DLD1 (cell line): ENCODE results near the gene YIPF4.
"Not testable (repeated sequence)": the region's sequence is repeated elsewhere in the genome, so short reads cannot be mapped to it uniquely, and the experiment has no call there.

Experiments
- in situ Hi-C: cut with HindIII; loops from 2 replicates; pipeline ENCODE4 v1.10.0; 2017; ENCODE audit warnings: low sequenced_read_pairs

Gene YIPF4

DNA sequence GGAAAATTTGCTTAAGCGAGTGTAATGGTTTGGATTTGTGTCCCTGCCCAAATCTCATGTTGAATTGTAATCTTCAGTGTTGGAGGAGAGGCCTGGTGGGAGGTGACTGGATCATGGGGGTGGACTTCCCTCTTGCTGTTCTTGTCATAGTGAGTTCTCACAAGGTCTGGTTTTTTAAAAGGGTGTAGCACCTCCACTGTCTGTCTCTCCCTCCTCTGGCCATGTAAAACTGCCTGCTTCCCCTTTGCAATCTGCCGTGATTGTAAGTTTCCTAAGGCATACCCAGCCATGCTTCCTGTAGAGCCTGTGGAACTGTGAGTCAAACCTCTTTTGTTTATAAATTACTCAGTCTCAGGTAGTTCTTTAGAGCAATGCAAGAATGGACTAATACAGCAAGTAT is 6.6 kb downstream of the YIPF4 start:
- in situ Hi-C loops = no loop called here

DNA sequence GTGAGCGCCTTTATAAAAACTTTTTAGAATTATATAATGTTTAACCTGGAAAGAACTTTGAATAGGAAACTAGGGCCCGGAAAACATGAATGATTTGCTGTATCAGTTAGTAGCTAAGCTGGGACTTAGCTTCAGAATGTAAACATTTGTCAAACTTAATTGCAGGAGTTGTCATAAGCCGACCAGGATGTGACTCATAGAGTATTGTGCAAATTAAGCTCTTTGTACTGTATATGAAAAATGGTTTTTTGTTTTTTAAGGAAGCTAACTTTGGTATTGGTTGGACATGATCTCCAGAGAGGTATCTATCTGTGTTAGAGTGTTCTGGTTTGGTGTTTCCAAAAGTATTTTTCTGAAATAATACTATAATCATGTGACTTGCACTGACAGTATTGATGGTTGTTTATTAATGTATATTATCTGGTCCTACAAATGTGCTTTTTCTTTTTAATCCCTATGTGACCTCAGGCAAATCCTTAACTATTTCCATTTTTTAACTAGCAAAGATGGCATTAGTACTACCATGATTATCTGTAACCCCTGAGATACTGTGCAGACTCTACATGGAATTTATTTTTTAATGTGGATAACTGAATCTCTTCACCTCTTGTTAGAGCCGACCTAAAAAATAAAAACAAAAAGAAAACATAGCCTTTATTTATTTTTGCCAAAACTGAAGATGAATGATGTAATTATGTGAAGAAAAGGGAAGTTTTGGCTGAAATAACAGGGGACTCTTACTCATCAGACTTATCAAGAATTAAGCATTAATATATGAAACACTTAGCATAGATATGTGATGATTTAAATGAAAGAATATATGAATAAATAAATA is 11.7 kb downstream of the YIPF4 start:
- in situ Hi-C loops = no loop called here

DNA sequence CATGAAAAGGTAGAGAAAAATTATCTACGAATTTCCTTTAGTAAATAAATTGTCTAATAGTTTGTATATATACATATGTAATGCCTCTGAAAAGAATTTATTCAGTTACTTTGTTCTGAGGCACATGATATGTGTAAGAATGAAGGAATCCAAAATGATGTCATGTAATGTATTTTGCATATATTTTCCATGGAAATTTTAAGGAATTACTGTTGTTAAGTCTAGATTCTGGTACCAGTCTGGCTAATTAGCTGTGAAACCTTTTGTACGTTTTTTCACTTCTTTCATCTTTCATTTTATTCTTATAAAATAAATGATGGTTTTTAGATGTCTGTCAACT is 12.3 kb downstream of the YIPF4 start:
- in situ Hi-C loops = no loop called here

DNA sequence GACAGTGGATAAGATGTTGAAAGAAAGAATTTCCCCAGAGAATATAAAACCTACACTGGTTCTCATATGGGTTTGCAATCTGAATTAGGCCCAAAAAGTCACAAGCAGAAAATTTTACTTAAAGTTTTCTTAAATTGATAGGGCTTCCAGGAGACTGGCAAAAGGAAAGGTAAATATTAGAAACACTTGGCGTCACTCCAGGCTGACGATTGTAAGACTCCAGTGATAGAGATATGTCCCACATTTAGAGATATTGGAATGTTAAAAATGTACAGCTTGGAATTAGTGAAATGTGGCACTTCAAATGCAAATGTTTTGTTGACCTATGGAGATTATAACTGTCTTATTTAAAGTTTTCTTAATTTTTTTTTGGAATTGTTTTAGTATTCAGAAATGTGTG is 14.0 kb downstream of the YIPF4 start:
- in situ Hi-C loops = no loop called here

DNA sequence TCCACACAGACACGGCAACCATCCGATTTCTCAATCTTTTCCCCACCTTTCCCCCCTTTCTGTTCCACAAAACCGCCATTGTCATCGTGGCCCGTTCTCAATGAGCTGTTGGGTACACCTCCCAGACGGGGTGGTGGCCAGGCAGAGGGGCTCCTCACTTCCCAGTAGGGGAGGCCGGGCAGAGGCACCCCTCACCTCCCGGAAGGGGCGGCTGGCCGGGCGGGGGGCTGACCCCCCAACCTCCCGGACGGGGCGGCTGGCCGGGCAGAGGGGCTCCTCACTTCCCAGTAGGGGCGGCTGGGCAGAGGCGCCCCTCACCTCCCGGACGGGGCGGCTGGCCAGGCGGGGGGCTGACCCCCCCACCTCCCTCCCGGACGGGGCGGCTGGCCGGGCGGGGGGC is 15.8 kb downstream of the YIPF4 start:
- in situ Hi-C loops = not testable (repeated sequence)

DNA sequence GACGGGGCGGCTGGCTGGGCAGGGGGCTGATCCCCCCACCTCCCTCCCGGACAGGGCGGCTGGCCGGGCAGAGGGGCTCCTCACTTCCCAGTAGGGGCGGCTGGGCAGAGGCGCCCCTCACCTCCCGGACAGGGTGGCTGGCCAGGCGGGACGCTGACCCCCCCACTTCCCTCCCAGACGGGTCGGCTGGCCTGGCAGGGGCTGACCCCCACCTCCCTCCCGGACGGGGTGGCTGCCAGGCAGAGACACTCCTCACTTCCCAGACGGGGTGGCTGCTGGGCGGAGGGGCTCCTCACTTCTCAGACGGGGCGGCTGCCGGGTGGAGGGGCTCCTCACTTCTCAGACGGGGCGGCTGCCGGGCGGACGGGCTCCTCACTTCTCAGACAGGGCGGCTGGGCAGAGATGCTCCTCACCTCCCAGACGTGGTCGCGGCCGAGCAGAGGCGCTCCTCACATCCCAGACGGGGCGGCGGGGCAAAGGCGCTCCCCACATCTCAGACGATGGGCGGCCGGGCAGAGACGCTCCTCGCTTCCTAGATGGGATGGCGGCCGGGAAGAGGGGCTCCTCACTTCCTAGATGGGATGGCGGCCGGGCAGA is 16.4 kb downstream of the YIPF4 start:
- in situ Hi-C loops = not testable (repeated sequence)

DNA sequence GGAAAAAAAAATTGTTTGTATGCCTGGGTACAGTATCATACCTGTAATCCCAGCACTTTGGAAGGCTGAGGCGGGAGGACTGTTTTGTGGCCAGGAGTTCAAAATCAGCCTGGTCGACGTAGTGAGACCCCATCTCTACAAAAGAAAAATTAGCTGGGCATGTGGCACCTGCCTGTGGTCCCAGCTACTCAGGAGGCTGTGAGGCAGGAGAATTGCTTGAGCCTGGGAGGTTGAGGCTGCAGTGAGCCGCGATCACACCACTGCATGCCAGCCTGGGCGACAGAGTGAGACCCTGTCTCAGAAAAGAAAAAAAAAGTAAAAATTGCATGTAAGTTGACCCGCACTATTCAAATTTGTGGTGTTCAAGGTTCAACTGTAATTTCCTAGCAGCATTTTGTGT is 32.9 kb downstream of the YIPF4 start:
- in situ Hi-C loops = no loop called here

DNA sequence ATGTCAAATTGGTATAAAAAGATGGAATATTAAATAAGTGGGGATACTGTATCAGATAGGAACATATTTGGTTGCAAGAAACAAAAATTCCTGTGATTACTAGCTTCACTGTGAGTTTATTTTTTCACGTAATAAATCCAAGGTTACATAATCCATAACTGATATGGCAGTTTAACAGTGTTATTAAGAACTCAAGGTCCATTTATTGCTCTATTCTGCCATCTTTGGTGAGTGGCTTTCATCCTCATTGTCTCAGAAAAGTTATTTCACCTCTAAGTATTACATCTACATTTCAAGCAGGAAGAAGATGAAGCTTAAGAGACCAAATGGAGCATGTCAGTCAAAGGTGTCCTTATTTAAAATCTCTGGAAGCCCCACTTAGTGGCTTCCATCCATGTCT is 37.2 kb downstream of the YIPF4 start:
- in situ Hi-C loops = no loop called here

DNA sequence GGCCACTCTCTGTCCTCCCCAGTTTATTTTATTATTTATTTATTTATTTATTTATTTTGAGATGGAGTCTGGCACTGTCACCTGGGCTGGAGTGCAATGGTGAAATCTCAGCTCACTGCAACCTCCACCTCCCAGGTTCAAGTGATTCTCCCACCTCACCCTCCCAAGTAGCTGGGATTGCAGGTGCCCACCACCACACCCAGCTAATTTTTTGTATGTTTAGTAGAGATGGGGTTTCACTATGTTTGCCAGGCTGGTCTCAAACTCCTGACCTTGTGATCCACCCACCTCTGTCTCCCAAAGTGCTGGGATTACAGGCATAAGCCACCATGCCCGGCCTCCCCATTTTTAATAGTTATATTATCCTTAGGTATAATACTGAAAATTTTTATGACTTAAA is 51.0 kb downstream of the YIPF4 start:
- in situ Hi-C loops = not testable (repeated sequence)

DNA sequence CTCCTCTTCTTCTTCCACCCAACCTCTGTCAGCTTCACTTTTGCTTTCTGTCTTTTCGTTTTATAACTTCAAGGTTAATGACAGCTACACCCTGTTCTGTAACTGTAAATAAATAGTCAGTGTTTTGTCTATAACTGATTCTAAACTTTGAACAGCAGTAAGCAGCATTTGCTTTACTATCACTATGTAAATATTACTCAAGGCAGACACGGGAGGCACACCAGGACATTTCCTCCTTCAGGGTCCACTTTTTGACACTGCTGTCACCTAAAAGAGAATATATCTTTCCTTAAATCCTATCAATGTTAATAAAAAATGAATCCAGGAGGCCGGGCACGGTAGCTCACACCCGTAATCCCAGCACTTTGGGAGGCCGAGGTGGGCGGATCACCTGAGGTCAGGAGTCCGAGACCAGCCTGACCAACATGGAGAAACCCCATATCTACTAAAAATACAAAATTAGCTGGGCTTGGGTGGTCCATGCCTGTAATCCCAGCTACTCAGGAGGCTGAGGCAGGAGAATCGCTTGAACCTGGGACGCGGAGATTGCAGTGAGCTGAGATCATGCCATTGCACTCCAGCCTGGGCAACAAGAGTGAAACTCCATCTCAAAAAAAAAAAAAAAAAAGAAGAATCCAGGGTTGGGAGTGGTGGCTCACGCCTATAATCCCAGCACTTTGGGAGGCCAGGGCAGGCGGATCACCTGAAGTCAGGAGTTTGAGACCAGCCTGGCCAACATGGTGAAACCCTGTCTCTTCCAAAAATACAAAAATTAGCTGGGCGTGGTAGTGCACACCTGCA is 51.7 kb downstream of the YIPF4 start:
- in situ Hi-C loops = not testable (repeated sequence)

DNA sequence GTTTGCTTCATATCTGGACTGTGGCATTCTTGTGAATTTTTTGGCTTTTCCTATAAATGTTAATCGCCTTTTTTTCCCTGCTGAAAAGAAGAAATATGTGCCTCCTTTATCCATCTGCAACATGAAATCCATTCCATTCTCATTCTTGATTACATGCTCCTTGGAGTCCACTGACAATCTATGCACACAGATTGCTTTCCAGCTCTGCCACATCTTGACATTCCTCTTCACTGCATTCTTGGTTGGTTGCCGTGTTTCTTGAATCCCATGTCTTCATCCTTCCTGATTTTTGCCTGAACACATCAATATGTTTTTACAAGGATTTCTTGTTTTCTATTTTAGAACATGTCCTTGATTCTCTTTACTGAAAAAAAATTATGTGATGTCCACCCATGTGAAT is 52.4 kb downstream of the YIPF4 start:
- in situ Hi-C loops = no loop called here

DNA sequence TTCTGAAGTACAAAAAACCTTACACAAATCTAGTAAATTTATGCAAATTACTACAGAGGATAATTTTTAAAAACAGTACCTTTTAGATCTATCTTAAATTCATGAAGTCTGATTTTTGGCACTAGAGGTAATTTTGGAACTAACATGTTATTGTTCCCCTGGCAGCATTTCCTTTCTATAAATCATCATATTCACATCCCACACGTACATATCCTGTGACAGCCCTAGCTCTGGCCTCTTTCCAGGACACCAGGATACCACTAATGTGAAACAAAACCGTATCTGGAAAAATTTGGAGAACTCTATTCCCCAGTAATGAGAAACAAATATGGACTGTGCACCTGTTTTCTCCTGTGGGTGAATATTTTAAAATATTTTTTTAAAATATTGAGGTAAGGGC is 65.1 kb downstream of the YIPF4 start:
- in situ Hi-C loops = no loop called here

DNA sequence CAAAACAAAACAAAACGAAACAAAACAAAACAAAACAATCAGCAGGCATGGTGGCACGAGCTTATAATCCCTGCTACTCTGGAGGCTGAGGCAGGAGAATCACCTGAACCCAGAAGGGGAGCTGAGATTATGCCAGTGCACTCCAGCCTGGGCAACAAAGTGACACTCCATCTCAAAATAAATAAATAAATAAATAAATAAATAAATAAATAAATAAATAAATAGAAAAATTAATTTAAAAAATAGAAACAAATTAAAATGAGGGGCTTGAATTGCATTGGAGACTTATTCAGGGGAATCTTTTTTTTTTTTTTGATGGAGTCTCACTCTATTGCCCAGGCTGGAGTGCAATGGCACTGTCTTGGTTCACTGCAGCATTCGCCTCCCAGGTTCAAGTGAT is 73.1 kb downstream of the YIPF4 start:
- in situ Hi-C loops = not testable (repeated sequence)

DNA sequence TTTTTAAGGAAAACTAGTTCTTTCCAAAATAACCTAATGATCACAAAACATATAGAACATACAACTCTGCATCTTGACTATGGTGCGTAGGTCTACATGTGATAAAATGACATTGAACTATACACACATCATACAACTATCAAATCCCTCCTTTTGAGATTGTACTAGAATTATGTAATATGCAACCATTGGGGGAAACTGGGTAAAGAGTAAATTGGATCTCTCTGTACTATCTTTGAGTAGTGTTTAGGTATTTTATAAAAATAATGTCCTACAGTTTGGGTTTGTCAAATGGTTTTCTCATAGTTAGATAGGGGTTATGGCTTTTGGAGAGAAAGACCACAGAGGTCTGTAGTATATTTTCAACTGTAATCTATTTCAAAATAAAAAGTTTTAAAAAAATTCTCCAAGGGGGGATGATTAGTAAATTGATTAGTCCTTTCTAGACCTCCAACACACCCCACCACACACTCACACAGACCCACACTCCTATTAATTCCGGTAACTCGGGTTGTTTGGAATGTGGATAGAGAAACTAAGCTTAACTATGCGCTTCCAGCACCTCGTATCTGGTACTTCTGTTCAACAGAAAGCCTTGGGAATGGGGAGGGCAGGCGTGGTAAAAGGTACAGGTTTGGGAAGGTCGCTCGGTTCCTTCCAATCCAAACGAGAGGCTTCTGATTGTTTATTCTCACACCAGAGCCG is 78.4 kb downstream of the YIPF4 start:
- in situ Hi-C loops = no loop called here

DNA sequence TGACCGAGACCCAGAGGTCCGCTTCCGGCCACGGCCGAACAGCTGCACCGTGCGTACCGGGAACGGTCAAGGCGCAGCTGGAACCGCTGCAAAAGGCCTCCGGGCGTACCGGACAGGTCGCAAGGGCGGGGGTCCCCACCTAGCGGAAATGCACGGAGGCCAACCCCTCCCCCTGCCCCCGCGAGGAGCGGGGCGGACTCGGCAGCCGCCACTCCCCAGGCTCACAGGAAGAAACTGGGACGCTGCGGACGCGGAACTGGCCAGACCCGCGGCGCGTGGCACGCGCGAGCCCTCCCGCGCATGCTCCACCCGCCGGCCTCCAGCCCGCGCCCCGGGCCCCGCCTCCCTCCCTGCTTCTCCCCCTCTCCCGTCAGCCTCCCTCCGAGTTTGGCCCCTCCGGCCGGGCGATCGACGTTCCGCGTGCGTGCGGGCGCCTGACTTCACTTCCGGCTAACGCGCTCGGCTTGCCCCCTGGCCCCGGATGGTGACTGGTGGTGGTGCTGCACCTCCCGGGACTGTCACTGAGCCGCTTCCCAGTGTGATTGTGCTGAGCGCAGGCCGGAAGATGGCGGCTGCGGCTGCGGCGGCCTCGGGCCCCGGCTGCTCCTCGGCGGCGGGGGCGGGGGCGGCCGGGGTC is 79.1 kb downstream of the YIPF4 start, which contains the start of gene BIRC6:
TSS of gene BIRC6 (plus strand) at position 343 of the 637 bp plus-strand sequence. CDS start at position 482, 139 bp downstream.
- in situ Hi-C loops = no loop called here

DNA sequence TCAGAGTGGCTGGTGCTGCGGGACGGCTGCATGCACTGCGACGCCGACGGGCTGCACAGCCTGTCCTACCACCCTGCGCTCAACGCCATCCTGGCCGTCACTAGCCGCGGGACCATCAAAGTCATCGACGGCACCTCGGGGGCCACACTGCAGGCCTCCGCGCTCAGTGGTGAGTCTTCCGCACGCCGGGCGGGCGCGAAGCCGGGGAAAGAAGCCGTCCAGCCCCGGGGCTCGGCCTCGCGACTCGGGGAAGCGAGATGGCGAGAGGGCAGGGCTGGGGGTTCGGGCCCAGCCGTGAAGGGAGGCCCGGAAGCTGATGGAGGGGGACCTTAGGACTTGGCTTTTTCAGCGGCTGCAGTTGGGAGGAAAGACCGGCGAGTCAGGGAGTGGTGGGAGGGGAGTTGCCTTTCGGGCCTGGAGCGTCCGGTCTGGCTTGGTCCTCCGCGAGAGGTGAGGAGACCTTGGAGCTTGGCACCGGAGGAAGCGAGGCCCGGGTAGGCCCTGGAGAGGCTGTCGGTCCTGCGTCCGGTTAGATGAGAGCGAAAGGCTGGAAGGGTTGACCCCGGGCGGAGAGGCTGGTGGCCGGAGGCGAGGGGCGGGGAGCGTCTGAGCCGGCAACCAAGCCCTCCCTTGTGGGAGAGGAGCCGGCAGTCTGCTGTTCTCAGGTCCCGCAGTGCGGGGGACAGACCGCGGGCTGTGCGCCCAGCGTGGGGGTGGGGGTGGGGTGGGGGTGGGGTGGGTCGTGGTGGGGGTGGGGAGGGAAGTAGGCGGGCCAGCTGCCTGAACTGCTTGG is 79.8 kb downstream of the YIPF4 start:
- in situ Hi-C loops = no loop called here

DNA sequence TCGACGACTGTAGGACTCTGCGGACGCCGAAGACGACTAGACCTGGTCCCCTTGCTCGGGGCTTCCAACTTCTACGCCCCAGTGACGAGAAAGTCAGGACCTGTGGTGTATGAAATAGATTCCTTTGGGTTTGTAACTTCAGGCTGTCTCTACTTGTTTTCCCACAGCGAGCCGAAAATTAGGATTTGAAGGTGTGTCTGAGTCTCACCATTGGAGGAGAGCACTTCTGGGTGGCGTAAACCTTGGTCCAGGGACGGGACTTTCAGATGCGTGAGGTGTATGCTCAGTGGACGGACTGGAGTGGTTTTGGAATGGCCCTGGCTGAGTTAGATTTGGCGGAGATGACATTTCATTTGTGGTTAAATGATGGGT is 80.4 kb downstream of the YIPF4 start:
- in situ Hi-C loops = no loop called here

DNA sequence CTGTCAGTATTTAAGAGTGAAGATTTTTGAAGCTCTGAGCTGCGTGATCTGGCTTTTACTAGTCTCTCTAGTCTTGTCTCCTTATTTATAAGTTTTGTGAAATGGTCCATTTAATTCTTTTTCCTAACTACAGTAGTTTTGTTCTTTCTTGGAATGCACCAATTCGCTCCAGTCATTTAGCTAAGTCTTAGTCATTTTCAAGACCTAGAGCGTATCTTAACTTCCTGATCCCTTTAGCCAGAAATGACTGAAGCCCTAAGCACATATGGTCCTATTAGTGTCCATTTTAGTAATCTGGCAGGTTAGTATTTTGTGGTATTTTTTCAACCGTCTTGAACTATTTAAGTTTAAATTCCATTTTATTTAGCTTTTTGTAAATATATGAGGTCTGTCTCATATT is 82.7 kb downstream of the YIPF4 start:
- in situ Hi-C loops = no loop called here

DNA sequence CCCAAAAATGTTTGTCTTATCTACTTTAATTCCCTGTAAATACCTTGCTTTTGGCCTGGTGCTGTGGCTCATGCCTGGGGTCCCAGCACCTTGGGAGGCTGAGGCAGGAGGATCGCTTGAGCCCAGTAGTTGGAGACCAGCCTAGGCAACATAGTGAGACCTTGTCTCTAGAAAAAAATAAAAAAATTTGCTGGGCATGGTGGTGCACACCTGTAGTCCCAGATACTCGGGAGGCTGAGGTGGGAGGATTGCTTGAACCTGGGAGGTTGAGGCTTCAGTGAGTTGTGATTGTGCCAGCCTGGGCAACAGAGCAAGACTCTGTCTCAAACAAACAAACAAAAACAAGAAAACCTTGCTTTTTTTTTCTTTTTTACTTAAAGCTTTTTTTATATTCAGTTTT is 85.3 kb downstream of the YIPF4 start:
- in situ Hi-C loops = not testable (repeated sequence)

DNA sequence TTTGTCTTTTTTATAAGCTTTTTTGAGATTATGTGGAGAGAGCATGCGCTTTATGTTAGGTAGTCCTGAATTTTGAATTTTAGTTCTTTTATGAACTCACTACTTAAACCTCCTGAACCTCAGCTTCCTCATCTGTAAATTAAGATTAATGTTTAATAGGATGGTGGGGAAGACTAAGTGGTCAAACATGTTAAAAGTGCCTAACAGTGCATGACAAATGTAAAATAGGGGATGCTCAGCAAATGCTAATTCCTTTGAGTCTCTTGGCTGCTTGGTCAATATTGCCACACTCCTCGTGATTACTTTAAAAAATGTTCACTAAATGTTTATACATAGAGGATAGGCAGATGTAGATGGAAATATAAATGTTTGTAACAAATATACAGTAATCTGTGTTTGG is 85.9 kb downstream of the YIPF4 start:
- in situ Hi-C loops = no loop called here
